GM23338 (cell line): ENCODE measurements around the gene NMRK2. TPM values are rescaled to one million over a fixed set of nuclear protein-coding genes. Genes with fewer than 3 reads are reported as not detected.

Experiments
- ATAC-seq: fragments of 200-7000 bp; cut with Tn5 transposase; 3 replicates; pipeline ENCODE4 v1.9.1; 2020
- DNase-seq: peaks from one replicate; pipeline ENCODE4 v3.0.0-alpha.2; 2015; ENCODE audit warnings: low spot score
- H2AFZ ChIP-seq: fragments of 200-600 bp; sonication (generic); 2 replicates; pipeline ENCODE4 v1.8.0; 2016; ENCODE audit warnings: antibody characterized with exemption, mild to moderate bottlenecking, moderate library complexity
- H3F3A ChIP-seq: fragments of 200-600 bp; sonication (generic); replicated peaks from 2 replicates; pipeline ENCODE4 v1.8.0; 2017; ENCODE audit warnings: antibody characterized with exemption, mixed run types, low read depth
- H3K27ac ChIP-seq: fragments of 200-600 bp; sonication (generic); 2 replicates; pipeline ENCODE4 v1.6.1; 2016; ENCODE audit warnings: low read depth
- H3K27me3 ChIP-seq: fragments of 200-600 bp; sonication (generic); 2 replicates; pipeline ENCODE4 v1.8.0; 2016; ENCODE audit warnings: mild to moderate bottlenecking, mixed run types, moderate library complexity; ENCODE audit not compliant: insufficient read depth
- H3K36me3 ChIP-seq: fragments of 200-600 bp; sonication (generic); 2 replicates; pipeline ENCODE4 v1.8.0; 2016; ENCODE audit warnings: mild to moderate bottlenecking; ENCODE audit not compliant: insufficient read depth
- H3K4me1 ChIP-seq: fragments of 200-600 bp; sonication (generic); 2 replicates; pipeline ENCODE4 v1.8.0; 2016; ENCODE audit warnings: mild to moderate bottlenecking, moderate library complexity; ENCODE audit not compliant: insufficient read depth
- H3K4me2 ChIP-seq: fragments of 200-600 bp; sonication (generic); 2 replicates; pipeline ENCODE4 v1.7.1; 2017; ENCODE audit warnings: mixed run types
- H3K4me3 ChIP-seq: fragments of 200-600 bp; sonication (generic); 2 replicates; pipeline ENCODE4 v1.6.1; 2016; ENCODE audit warnings: mixed run types
- H3K79me2 ChIP-seq: fragments of 200-600 bp; sonication (generic); replicated peaks from 2 replicates; pipeline ENCODE4 v1.8.0; 2017; ENCODE audit warnings: mild to moderate bottlenecking; ENCODE audit not compliant: insufficient read depth
- H3K9me2 ChIP-seq: fragments of 200-600 bp; sonication (generic); 2 replicates; pipeline ENCODE4 v1.8.0; 2017; ENCODE audit not compliant: insufficient read depth
- H4K20me1 ChIP-seq: fragments of 200-600 bp; sonication (generic); replicated peaks from 2 replicates; pipeline ENCODE4 v1.8.0; 2017; ENCODE audit warnings: mild to moderate bottlenecking; ENCODE audit not compliant: insufficient read depth
- H3K27ac Mint-ChIP-seq: 2 replicates; pipeline ENCODE4 v1.8.0; 2020; ENCODE audit warnings: inconsistent platforms, mild to moderate bottlenecking, moderate library complexity, mixed read lengths
- H3K27me3 Mint-ChIP-seq: 3 replicates; pipeline ENCODE4 v1.8.0; 2022; ENCODE audit warnings: low read depth, mild to moderate bottlenecking, moderate library complexity, mixed read lengths, inconsistent platforms; ENCODE audit not compliant: insufficient read depth, poor library complexity
- H3K36me3 Mint-ChIP-seq: 3 replicates; pipeline ENCODE4 v1.8.0; 2021; ENCODE audit warnings: low read depth, mild to moderate bottlenecking, inconsistent platforms, moderate library complexity, mixed read lengths
- H3K4me1 Mint-ChIP-seq: 3 replicates; pipeline ENCODE4 v1.8.0; 2020; ENCODE audit warnings: mild to moderate bottlenecking, inconsistent platforms, mixed read lengths
- H3K4me3 Mint-ChIP-seq: 3 replicates; pipeline ENCODE4 v1.8.0; 2021; ENCODE audit warnings: moderate library complexity, mild to moderate bottlenecking, inconsistent platforms, mixed read lengths
- H3K9me3 Mint-ChIP-seq: 3 replicates; pipeline ENCODE4 v1.8.0; 2020; ENCODE audit warnings: moderate library complexity, mild to moderate bottlenecking, inconsistent platforms, mixed read lengths
- CREB1 ChIP-seq: fragments of 250-450 bp; sonication (Bioruptor Pico); IDR thresholded peaks from 2 replicates; pipeline ENCODE4 v1.5.0; 2020; ENCODE audit warnings: low read depth, mild to moderate bottlenecking, moderate library complexity
- CTCF ChIP-seq, 2 experiments: fragments of 200-600 bp in 1 of 2; sonication (generic) in 1 of 2; conservative IDR thresholded peaks; 2 replicates each; pipeline versions ENCODE4 v1.5.1 to v1.6.1; 2016 to 2017; ENCODE audit warnings: antibody characterized with exemption in 2 of 2, low read depth in 2 of 2, mild to moderate bottlenecking in 2 of 2, moderate library complexity in 1 of 2
- EZH2 ChIP-seq: fragments of 200-600 bp; sonication (generic); IDR thresholded peaks from one replicate; pipeline ENCODE4 v1.8.0; 2017; ENCODE audit warnings: antibody characterized with exemption, mild to moderate bottlenecking, low read depth; ENCODE audit not compliant: unreplicated experiment
- EZH2phosphoT487 ChIP-seq: fragments of 200-600 bp; sonication (generic); IDR thresholded peaks from one replicate; pipeline ENCODE4 v1.8.1; 2018; ENCODE audit warnings: antibody characterized with exemption; ENCODE audit not compliant: unreplicated experiment
- NANOG ChIP-seq: IDR thresholded peaks from 2 replicates; pipeline ENCODE4 v1.6.1; 2016; ENCODE audit warnings: antibody characterized with exemption, borderline replicate concordance
- POLR2AphosphoS5 ChIP-seq: IDR thresholded peaks from 2 replicates; pipeline ENCODE4 v1.6.1; 2016; ENCODE audit warnings: antibody characterized with exemption, low read depth
- STAT1 ChIP-seq: IDR thresholded peaks from one replicate; pipeline ENCODE4 v1.6.1; 2016; ENCODE audit warnings: antibody characterized with exemption; ENCODE audit not compliant: unreplicated experiment
- ZNF114 ChIP-seq: fragments of 250-450 bp; sonication (Bioruptor Pico); IDR thresholded peaks from 2 replicates; pipeline ENCODE4 v1.5.0; 2020; ENCODE audit warnings: mild to moderate bottlenecking, moderate library complexity
- ZNF331 ChIP-seq: fragments of 250-450 bp; sonication (Bioruptor Pico); IDR thresholded peaks from 2 replicates; pipeline ENCODE4 v1.5.0; 2020; ENCODE audit warnings: low read depth, mild to moderate bottlenecking, moderate library complexity
- polyA plus RNA-seq: library from polyadenylated mRNA; unstranded; fragments of >200 nt; fragmentation: Nextera tagmentation; extraction: Ambion mirVana; gene quantifications from 2 replicates; pipeline ENCODE4 v1.2.1, GENCODE V29; 2016
- total RNA-seq: library from RNA; depleted of rRNA; stranded (reverse); fragments of >200 nt; shearing (Covaris generic); gene quantifications from 2 replicates; pipeline ENCODE4 v1.2.3, GENCODE V29; 2014
- TF ChIP-seq, protein P1 (sequence below): fragments of 250-450 bp; sonication (Bioruptor Pico); IDR thresholded peaks from 2 replicates; pipeline ENCODE4 v1.5.0; 2020; ENCODE audit warnings: mild to moderate bottlenecking, moderate library complexity
- TF ChIP-seq, protein P2 (sequence below): IDR thresholded peaks from one replicate; pipeline ENCODE4 v1.6.1; 2018; ENCODE audit warnings: antibody characterized with exemption; ENCODE audit not compliant: unreplicated experiment

NMRK2 gene
- total and polyA plus RNA-seq, 2 experiments from 2014 or later: 55.9 to 65.3 TPM

DNA sequence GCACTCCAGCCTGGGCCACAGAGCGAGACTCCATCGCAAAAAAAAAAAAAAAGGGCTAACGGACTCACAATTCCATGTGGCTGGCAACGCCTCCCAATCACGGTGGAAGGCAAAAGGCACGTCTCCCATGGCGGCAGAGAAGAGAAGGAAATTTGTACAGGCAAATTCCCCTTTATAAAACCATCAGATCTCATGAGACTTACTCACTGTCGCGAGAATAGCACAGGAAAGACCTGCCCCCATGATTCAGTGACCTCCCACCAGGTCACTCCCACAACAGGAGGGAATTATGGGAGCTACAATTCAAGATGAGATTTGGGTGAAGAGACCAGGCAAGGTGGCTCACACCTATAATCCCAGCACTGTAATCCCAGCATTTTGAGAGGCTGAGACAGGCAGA, 18.7 kb upstream of the NMRK2 start:
- no peak overlapping the region for H2AFZ ChIP-seq
- peaks cover 22% of the 10 kb centered on the region for H3K9me3 Mint-ChIP-seq
- H3K4me3 Mint-ChIP-seq: no peak overlapping the region
- no peaks in the 10 kb centered on the region for H3F3A ChIP-seq
- no peaks in the 10 kb centered on the region for H3K27me3 ChIP-seq
- H3K36me3 ChIP-seq: peaks cover 25% of the 10 kb centered on the region
- no peaks in the 10 kb centered on the region; the same call in 1 of the 2 replicates for H4K20me1 ChIP-seq
- DNase-seq (no peak), ATAC-seq (no peak)
- H3K27ac Mint-ChIP-seq: no peak overlapping the region
- no peak overlapping the region for H3K4me2 ChIP-seq
- H3K79me2 ChIP-seq: no peaks in the 10 kb centered on the region
- peaks cover 3% of the 10 kb centered on the region for H3K27me3 Mint-ChIP-seq
- H3K9me2 ChIP-seq: no peaks in the 10 kb centered on the region
- H3K4me1 Mint-ChIP-seq: no peaks in the 10 kb centered on the region; the same call in 2 of the 3 replicates
- no peak overlapping the region for H3K4me3 ChIP-seq
- H3K4me1 ChIP-seq: no peaks in the 10 kb centered on the region
- H3K36me3 Mint-ChIP-seq: peaks cover 67% of the 10 kb centered on the region
- H3K27ac ChIP-seq: no peak overlapping the region
- no peak for TF ChIP-seq POLR2AphosphoS5

DNA sequence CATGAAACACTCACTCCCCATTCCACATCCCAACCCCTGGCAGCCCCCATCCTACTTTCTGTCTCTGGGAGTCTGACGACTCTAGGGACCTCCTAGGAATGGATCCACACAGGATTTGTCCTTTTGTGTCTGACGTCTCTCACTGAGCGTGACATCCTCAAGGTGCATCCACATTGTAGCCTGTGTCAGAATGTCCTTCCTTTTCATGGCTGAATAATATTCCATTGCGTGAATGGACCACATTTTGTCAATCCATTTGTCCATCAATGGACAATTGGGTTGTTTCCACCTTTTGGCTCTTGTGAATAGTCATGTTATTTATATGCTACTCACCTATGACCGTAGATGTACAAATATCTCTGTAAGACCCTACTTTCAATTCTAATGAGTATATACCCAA, 16.8 kb upstream of the NMRK2 start:
- no peaks in the 10 kb centered on the region for H3K4me1 ChIP-seq
- H3K27ac ChIP-seq: no peak overlapping the region
- peaks cover 16% of the 10 kb centered on the region for H3K36me3 ChIP-seq
- Mint-ChIP-seq H3K9me3 (peaks cover 8% of the 10 kb centered on the region; the same call in 1 of the 3 replicates), H3K4me1 (no peaks in the 10 kb centered on the region; the same call in 2 of the 3 replicates), H3K27ac (no peak overlapping the region), H3K4me3 (no peak overlapping the region; the same call in 2 of the 3 replicates), H3K36me3 (peaks cover 64% of the 10 kb centered on the region), H3K27me3 (peaks cover 3% of the 10 kb centered on the region)
- no peak overlapping the region for H3K4me2 ChIP-seq
- H3F3A ChIP-seq: no peaks in the 10 kb centered on the region
- ATAC-seq: no peak
- H3K9me2 ChIP-seq: no peaks in the 10 kb centered on the region
- no peaks in the 10 kb centered on the region for H3K79me2 ChIP-seq
- no peaks in the 10 kb centered on the region; the same call in 1 of the 2 replicates for H4K20me1 ChIP-seq
- H2AFZ ChIP-seq: no peak overlapping the region
- H3K4me3 ChIP-seq: no peak overlapping the region
- no peaks in the 10 kb centered on the region for H3K27me3 ChIP-seq
- no peak for DNase-seq
- TF ChIP-seq EZH2 (no peak), CTCF (conservative IDR thresholded peaks at IDR 0.05; ENCODE audit: low read depth in 2 of 2) (no peak), STAT1 (no peak), ZNF331 (no peak), NANOG (no peak), EZH2phosphoT487 (no peak), POLR2AphosphoS5 (no peak), ZNF114 (no peak), CREB1 (no peak)
- TF ChIP-seq, protein P1, sequence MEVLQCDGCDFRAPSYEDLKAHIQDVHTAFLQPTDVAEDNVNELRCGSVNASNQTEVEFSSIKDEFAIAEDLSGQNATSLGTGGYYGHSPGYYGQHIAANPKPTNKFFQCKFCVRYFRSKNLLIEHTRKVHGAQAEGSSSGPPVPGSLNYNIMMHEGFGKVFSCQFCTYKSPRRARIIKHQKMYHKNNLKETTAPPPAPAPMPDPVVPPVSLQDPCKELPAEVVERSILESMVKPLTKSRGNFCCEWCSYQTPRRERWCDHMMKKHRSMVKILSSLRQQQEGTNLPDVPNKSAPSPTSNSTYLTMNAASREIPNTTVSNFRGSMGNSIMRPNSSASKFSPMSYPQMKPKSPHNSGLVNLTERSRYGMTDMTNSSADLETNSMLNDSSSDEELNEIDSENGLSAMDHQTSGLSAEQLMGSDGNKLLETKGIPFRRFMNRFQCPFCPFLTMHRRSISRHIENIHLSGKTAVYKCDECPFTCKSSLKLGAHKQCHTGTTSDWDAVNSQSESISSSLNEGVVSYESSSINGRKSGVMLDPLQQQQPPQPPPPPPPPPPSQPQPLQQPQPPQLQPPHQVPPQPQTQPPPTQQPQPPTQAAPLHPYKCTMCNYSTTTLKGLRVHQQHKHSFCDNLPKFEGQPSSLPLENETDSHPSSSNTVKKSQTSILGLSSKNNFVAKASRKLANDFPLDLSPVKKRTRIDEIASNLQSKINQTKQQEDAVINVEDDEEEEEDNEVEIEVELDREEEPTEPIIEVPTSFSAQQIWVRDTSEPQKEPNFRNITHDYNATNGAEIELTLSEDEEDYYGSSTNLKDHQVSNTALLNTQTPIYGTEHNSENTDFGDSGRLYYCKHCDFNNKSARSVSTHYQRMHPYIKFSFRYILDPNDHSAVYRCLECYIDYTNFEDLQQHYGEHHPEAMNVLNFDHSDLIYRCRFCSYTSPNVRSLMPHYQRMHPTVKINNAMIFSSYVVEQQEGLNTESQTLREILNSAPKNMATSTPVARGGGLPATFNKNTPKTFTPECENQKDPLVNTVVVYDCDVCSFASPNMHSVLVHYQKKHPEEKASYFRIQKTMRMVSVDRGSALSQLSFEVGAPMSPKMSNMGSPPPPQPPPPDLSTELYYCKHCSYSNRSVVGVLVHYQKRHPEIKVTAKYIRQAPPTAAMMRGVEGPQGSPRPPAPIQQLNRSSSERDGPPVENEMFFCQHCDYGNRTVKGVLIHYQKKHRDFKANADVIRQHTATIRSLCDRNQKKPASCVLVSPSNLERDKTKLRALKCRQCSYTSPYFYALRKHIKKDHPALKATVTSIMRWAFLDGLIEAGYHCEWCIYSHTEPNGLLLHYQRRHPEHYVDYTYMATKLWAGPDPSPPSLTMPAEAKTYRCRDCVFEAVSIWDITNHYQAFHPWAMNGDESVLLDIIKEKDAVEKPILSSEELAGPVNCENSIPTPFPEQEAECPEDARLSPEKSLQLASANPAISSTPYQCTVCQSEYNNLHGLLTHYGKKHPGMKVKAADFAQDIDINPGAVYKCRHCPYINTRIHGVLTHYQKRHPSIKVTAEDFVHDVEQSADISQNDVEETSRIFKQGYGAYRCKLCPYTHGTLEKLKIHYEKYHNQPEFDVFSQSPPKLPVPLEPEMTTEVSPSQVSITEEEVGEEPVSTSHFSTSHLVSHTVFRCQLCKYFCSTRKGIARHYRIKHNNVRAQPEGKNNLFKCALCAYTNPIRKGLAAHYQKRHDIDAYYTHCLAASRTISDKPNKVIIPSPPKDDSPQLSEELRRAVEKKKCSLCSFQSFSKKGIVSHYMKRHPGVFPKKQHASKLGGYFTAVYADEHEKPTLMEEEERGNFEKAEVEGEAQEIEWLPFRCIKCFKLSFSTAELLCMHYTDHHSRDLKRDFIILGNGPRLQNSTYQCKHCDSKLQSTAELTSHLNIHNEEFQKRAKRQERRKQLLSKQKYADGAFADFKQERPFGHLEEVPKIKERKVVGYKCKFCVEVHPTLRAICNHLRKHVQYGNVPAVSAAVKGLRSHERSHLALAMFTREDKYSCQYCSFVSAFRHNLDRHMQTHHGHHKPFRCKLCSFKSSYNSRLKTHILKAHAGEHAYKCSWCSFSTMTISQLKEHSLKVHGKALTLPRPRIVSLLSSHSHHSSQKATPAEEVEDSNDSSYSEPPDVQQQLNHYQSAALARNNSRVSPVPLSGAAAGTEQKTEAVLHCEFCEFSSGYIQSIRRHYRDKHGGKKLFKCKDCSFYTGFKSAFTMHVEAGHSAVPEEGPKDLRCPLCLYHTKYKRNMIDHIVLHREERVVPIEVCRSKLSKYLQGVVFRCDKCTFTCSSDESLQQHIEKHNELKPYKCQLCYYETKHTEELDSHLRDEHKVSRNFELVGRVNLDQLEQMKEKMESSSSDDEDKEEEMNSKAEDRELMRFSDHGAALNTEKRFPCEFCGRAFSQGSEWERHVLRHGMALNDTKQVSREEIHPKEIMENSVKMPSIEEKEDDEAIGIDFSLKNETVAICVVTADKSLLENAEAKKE (CRISPR knock-in tag): no peak
- TF ChIP-seq, protein P2, sequence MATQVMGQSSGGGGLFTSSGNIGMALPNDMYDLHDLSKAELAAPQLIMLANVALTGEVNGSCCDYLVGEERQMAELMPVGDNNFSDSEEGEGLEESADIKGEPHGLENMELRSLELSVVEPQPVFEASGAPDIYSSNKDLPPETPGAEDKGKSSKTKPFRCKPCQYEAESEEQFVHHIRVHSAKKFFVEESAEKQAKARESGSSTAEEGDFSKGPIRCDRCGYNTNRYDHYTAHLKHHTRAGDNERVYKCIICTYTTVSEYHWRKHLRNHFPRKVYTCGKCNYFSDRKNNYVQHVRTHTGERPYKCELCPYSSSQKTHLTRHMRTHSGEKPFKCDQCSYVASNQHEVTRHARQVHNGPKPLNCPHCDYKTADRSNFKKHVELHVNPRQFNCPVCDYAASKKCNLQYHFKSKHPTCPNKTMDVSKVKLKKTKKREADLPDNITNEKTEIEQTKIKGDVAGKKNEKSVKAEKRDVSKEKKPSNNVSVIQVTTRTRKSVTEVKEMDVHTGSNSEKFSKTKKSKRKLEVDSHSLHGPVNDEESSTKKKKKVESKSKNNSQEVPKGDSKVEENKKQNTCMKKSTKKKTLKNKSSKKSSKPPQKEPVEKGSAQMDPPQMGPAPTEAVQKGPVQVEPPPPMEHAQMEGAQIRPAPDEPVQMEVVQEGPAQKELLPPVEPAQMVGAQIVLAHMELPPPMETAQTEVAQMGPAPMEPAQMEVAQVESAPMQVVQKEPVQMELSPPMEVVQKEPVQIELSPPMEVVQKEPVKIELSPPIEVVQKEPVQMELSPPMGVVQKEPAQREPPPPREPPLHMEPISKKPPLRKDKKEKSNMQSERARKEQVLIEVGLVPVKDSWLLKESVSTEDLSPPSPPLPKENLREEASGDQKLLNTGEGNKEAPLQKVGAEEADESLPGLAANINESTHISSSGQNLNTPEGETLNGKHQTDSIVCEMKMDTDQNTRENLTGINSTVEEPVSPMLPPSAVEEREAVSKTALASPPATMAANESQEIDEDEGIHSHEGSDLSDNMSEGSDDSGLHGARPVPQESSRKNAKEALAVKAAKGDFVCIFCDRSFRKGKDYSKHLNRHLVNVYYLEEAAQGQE: no peak
